NCI-H1694 treated with DMSO at 0.1 percent for 48 hours (cell line): ENCODE results near the gene NUDT3.
A peak's percentile ranks its signal among the peaks of the same experiment; 100 is the strongest.
"Not testable (repeated sequence)": the region's sequence is repeated elsewhere in the genome, so short reads cannot be mapped to it uniquely, and the experiment has no call there.

Source experiments
- DNase-seq: peaks from one replicate; lab custom pipeline; 2025; lab: John Stamatoyannopoulos, UW

NUDT3 gene

GRCh38 chr6:34392497-34393190 lies at the start of gene NUDT3:
Gene NUDT3, minus strand, starts transcription at chr6:34392669. Its CDS starts 307 bp downstream, at chr6:34392362.
- peak; percentile 78 for DNase-seq

DNA sequence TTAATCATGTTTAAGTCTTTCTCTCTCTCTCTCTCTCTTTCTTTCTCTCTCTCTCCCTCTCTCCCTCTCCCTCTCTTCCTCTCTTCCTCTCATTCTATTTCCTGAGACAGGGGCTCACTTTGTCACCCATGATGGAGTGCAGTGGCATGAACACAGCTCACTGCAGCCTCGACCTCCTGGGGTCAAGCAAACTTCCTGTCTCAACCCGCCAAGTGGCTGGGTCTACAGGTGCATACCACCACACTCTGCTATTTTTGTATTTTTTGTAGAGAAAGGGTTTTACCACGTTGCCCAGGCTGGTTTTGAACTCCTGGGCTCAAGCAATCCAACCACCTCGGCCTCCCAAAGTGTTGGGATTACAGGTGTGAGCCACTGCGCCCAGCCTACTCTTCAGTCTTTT lies 49.1 kb upstream of the NUDT3 start:
- no peak for DNase-seq

GRCh38 chr6:34439442-34439841 lies 47.0 kb upstream of the NUDT3 start:
- DNase-seq: no peak

GRCh38 chr6:34438705-34439104 lies 46.2 kb upstream of the NUDT3 start:
- DNase-seq: no peak

GRCh38 chr6:34437644-34437970 lies 45.1 kb upstream of the NUDT3 start:
- DNase-seq: no peak

GRCh38 chr6:34436803-34437643 lies 44.6 kb upstream of the NUDT3 start:
- no peak for DNase-seq

DNA sequence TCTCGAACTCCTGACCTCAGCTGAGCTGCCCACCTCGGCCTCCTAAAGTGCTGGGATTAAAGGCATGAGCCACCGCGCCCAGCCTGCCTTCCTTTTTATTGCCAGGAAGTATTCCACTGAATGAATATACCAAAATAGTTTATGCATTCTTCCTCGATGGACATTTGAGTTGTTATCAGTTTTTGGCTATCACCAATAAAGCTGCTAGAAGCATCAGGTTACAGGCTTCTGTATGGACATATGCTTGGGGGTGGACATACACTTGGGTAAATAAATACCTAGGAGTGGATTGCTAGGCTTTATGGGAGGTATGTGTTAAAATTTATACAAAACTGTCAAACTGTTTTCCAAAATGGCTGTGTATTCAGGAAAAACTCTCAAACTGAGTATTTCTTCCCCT lies 43.4 kb upstream of the NUDT3 start:
- DNase-seq: no peak

GRCh38 chr6:34425498-34426410 lies 33.3 kb upstream of the NUDT3 start, which contains the start of gene RPS10:
Gene RPS10, minus strand, starts transcription at chr6:34426069. Its CDS starts 848 bp downstream, at chr6:34425221.
- peak; percentile 72 for DNase-seq

DNA sequence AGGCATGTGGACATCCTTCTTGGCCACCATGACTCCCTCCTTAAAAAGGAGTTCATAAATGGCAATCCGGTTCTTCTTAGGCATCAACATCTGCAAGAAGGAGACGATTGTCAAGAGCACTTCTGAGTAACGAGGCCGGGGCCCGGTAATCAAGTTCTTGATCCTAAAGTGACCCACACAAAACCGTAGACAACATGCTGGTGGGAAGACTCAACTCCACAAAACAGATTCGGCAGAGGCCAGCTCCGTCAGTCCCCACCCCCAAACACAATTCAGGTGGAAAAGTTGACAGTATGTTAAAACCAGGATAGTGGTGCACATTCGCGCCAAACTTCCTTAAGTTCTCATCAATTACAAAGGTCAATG lies 32.6 kb upstream of the NUDT3 start:
- DNase-seq: no peak

DNA sequence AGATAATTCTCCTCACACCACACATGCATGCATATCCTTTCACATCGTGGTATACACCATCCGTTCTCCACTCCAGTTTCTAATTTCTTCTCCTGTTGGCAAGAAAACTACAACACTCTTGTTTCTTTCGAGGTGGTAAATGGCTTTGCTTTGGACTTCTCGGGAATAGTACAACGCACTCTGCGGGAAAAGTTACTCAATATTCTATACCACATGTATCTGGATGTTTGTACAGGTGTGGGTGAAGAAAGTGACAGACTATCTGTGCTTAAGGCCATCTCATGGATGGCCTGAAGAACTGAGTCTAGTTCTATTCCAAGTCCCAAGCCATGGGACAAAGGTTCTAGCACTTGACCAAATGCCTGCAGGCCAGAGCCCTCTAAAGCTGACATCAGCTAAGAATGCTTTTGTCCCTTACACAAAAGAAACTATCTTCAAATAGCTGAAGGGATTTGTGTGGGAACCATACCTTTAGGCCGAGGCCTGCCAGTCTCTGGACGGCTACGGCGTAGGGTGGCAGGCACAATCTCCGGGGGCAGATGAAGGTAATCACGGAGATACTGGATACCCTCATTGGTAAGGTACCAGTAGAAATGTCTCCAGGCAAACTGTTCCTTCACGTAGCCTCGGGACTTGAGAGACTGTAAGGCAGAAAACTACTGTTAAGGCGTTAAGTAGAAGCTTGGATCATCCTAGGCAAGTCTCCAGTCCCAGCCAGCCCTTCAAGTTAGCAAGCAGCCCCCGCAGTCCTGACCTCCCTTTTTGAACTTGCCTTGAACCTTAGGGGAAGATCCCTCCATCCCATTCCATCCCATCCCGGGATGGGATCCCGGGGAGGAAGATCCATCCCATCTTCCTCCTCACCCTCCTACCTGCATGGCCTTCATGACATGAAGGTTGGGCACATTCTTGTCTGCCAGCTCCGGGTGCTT lies 32.0 kb upstream of the NUDT3 start:
- no peak for DNase-seq

GRCh38 chr6:34423254-34423653 lies 30.8 kb upstream of the NUDT3 start:
- no peak for DNase-seq

GRCh38 chr6:34418367-34418766 lies 25.9 kb upstream of the NUDT3 start:
- DNase-seq: no peak

- DNase-seq: no peak
Measured at GRCh38 chr6:34416877-34417371, 24.5 kb upstream of the NUDT3 start.

DNA sequence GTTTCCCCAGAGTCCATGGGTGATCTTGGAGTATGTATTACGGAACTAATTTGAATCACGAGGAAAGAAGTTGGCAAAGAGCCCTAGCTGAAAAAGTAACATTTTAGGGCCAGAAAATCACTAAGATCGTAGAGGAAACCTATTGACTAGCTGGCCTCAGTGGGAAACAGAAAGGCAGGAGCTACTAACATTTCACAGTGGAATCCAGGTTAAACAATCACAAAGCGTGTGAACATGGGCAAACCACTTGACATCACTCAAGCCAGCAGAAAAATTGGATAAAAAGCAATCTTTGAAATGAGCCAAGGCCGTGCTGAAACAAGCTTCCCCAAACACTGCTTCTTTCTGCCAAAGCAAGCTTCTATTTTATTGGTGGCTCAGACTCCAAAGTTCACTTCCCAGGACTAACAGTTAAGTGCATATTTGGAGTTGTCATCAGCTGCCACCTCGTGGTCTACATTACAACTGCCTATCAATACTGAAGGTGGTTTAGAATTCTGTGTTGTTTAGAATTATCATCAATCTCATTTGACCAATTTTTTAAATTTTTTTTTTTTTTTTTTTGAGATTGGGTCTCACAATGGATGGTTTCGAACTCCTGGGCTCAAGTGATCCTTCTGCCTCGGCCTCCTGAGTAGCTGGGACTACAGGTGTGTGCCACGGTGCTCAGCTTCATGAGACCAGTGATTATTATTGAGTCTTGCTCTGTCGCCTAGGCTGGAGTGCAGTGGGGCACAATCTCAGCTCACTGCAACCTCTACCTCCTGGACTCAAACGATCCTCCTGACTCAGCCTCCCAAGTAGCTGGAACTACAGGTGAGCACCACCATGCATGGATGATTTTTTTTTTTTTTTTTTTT lies 22.8 kb upstream of the NUDT3 start:
- DNase-seq: peak; percentile 71

- DNase-seq: no peak
Measured at GRCh38 chr6:34412643-34413214, 20.3 kb upstream of the NUDT3 start.

DNA sequence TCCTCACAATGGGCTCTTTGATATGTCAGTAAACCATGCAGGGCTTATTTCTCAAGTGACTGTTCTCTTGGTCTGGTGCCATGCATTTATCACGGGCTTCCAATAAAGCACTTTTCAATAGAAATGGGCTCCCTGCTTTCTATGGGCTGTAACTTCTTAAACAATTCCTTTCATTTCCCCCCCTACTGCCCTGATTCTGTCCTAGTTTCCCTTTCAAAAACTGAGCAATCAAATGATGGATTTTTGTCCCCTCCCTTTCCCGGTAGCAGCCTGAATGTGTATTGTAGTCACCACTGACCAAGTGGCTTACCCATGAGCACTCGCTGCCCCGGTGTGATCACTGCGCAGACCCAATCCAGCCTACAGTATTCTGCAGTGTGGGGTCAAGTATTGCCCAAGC lies 19.5 kb upstream of the NUDT3 start:
- DNase-seq: no peak

DNA sequence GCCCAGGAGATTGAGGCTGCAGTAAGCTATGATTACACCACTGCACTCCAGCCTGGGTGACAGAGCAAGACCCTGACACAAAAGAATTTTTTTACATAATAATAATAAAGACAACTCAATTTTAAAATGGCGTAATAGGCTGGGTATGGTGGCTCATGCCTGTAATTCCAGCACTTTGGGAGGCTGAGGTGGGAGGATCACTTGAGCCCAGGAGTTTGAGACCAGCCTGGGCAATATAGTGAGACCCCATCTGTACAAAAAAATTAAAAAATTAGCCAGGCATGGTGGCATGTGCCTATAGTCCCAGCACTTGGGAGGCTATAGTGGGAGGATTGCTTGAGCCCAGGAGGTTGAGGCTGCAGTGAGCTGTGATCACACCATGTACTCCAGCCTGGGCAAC lies 15.4 kb upstream of the NUDT3 start:
- not testable (repeated sequence) for DNase-seq

DNA sequence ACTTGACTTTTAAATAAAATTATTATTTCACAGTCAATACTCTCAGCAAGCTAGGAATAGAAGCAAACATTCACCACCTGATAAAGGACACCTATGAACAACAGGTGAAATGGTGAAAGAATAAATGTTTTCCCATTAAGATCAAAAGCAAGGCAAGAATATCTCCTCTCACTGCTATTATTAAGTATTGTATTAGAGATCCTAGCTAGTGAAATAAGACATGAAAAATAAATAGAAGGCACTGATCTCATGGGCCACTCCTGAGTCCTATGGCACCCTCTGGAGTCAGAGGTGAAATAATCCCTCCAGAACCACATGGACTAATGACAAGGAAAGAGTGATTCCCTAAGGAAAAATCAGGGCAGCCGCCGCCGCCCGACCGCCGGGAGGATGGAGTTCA lies 4.0 kb upstream of the NUDT3 start:
- no peak for DNase-seq

GRCh38 chr6:34393966-34394305 lies 1.5 kb upstream of the NUDT3 start:
- DNase-seq: no peak
